SIG-M5 treated with dmso at 0.1 percent for 504 hours (cell line): ENCODE data around the gene ARHGEF38.
"Not testable (repeated sequence)": the region's sequence is repeated elsewhere in the genome, so short reads cannot be mapped to it uniquely, and the experiment has no call there.

Experiments
- DNase-seq: peaks from one replicate; lab custom pipeline; 2025; ENCODE audit not compliant: unreplicated experiment; lab: John Stamatoyannopoulos, UW

The ARHGEF38 gene

GRCh38 chr4:105709081-105709450, 156.6 kb downstream of the ARHGEF38 start:
- peak; percentile 37 for DNase-seq

DNA sequence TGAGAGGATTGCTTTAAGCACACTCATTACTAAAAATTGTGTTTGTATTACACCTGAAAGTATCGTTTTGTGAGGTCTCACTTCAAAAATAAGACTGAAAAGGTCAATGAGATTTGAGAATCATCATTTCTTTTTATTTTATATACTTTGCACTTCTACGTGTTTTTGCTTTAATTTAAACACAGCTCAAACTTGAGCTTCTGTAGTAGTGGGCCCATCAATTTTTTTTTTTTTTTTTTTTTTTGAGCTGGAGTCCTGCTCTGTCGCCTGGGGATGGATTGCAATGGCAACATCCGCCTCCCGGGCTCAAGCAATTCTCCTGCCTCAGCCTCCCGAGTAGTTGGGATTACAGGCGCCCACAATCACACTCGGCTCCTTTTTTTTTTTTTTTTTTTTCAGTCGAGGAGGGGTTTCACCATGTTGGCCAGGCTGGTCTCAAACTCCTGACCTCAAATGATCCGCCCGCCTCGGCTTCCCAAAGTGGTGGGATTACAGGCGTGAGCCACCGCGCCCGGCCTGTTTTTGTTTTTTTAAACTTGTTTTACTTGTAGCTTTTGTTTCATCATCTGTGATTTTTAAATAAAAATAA, 157.7 kb downstream of the ARHGEF38 start:
- DNase-seq, result no peak

GRCh38 chr4:105710678-105711077, 158.3 kb downstream of the ARHGEF38 start:
- no peak for DNase-seq

GRCh38 chr4:105712766-105713165, 160.3 kb downstream of the ARHGEF38 start:
- no peak for DNase-seq

DNA sequence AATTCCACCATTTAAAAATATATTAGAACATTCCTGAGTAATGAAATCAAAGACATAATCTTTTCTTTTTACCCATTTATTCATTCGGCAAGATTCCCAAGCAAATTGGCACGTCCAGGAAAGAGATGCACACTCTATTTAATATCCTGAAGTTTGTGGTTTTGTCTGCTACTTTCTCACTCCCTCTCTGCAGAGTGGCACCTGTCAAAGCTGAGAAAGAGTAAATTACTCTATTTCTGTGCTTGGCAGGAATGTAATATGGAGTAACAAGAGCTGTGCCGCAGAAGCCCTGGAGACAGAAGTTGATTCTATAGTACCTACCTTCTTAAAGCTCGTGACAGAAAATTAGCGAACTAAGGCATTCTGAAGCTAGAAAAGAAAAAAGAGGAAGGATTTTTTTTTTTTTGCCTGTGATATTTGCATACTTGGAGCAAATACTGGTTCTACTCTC, 161.7 kb downstream of the ARHGEF38 start:
- peak; percentile 59 for DNase-seq

- no peak for DNase-seq
Measured at GRCh38 chr4:105714932-105715331, 162.5 kb downstream of the ARHGEF38 start.

GRCh38 chr4:105715692-105716278, 163.4 kb downstream of the ARHGEF38 start:
- DNase-seq, result peak; percentile 47

DNA sequence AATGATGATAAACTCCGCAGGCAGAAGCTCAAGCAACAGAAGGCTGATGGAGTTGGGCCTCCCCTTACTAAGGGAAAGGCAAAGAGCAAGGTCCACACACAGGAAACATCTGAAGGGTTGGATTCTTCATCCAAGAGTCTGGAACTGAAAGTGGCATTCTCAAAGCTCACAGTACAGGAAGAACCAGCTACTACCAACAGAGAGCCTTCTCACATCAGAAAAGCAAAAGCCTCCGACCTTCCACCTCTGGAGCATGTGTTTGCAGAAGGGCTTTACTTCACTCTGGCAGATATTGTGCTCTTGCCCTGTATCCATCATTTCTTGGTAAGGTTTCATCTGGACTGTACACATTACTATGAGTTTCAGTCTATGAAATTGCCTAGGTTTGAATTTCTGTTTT, 166.8 kb downstream of the ARHGEF38 start:
- no peak for DNase-seq

DNA sequence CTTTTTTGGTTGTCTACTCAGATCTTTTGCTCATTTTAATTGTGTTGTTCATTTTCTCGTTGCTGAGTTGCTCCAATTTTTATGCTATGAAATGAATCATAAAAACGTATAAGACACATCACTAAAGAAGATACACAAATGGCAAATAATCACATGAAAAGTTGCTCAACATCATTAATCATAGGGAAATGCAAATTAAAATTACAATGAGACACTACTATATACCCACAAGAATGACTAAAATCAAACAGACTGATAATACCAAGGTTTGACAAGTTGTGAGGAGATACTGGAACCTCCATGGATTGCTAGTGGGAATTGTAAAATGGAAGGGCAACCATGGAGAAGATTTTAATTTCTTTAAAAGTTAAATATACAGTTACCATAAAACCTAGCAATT, 173.2 kb downstream of the ARHGEF38 start:
- no peak for DNase-seq

DNA sequence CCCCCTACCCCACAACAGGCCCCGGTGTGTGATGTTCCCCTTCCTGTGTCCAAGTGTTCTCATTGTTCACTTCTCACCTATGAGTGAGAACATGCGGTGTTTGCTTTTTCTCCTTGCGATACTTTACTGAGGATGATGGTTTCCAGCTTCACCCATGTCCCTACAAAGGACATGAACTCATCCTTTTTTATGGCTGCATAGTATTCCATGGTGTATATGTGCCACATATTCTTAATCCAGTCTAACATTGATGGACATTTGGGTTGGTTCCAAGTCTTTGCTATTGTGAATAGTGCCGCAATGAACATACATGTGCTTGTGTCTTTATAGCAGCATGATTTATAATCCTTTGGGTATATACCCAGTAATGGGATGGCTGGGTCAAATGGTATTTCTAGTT, 177.5 kb downstream of the ARHGEF38 start:
- not testable (repeated sequence) for DNase-seq
